C4-2B (cell line): ENCODE measurements around the gene ZNF804B.
A peak's percentile ranks its signal among the peaks of the same experiment; 100 is the strongest.

Source experiments
- ZFX ChIP-seq: fragments of 450-650 bp; IDR thresholded peaks from 2 replicates; pipeline ENCODE4 v1.6.1; 2017
- TF ChIP-seq, protein P1 (sequence below): fragments of 450-650 bp; conservative IDR thresholded peaks from 2 replicates; pipeline ENCODE4 v1.5.1; 2017; ENCODE audit warnings: mild to moderate bottlenecking

DNA sequence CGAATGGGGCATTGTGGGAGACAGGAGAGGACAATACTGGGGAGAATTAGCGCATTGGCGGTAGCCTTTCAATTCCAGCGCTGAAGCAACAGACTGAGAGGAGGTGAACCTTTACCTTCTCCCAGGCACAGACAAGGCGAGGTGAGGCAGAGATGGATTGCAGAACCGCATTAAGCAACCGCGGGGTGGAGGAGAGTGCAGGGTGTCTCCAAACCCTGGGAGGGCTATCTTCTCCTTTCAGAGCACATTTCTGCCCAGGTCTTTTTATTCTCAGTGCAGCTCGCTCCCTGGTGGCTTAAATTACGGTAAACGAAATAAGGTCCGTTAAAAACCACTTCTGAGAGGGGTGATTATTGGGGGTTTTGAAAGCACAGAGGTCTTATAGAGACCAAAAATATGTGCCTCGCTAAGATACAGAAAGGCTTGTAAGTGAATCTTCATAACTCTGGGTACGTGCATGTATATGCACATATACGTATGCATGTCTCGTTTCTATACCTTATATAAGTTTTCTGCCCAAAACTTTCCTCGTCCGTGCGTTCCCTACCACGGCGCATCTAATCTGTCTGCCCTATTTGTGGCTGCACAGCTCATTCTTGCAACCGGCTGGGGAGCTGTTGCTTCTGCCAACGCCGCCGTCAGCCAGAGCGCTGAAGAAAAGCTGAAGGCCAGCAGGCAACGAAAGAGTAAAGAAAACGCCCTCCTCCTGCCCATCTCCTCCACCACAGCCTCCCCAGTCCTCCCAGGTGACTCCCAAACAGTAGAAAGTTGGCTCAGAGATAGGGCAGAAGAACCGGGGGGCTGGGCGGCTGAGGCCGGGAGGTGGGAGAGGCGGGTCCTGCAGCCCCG, 895 bp upstream of the ZNF804B start:
- TF ChIP-seq, protein P1, sequence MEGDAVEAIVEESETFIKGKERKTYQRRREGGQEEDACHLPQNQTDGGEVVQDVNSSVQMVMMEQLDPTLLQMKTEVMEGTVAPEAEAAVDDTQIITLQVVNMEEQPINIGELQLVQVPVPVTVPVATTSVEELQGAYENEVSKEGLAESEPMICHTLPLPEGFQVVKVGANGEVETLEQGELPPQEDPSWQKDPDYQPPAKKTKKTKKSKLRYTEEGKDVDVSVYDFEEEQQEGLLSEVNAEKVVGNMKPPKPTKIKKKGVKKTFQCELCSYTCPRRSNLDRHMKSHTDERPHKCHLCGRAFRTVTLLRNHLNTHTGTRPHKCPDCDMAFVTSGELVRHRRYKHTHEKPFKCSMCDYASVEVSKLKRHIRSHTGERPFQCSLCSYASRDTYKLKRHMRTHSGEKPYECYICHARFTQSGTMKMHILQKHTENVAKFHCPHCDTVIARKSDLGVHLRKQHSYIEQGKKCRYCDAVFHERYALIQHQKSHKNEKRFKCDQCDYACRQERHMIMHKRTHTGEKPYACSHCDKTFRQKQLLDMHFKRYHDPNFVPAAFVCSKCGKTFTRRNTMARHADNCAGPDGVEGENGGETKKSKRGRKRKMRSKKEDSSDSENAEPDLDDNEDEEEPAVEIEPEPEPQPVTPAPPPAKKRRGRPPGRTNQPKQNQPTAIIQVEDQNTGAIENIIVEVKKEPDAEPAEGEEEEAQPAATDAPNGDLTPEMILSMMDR = 0 out of 2 replicates have a peak, but pooled peaks have one; percentile 6
- no peak for TF ChIP-seq ZFX
